SK-N-SH treated with all-trans-retinoic acid at 6 μM for 48 hours (cell line): Measurements from ENCODE around the gene AKT1S1.

ENCODE experiments used
- CSDC2 ChIP-seq: fragments of 250-450 bp; sonication (Bioruptor Pico); IDR thresholded peaks from 2 replicates; pipeline ENCODE4 v1.5.0; 2020; ENCODE audit warnings: mild to moderate bottlenecking, moderate library complexity
- ESRRG ChIP-seq: fragments of 250-450 bp; sonication (Bioruptor Pico); IDR thresholded peaks from 2 replicates; pipeline ENCODE4 v1.6.1; 2021; ENCODE audit warnings: mild to moderate bottlenecking
- RARB ChIP-seq: fragments of 250-450 bp; sonication (Bioruptor Pico); IDR thresholded peaks from 2 replicates; pipeline ENCODE4 v1.8.0; 2021; ENCODE audit warnings: mild to moderate bottlenecking, moderate library complexity
- SNAI2 ChIP-seq: fragments of 250-450 bp; sonication (Bioruptor Pico); IDR thresholded peaks from 2 replicates; pipeline ENCODE4 v1.5.0; 2020; ENCODE audit warnings: mild to moderate bottlenecking, moderate library complexity
- TCF4 ChIP-seq: fragments of 250-450 bp; sonication (Bioruptor Pico); IDR thresholded peaks from 2 replicates; pipeline ENCODE4 v1.8.0; 2021; ENCODE audit warnings: mild to moderate bottlenecking, moderate library complexity, borderline replicate concordance
- TOX ChIP-seq: fragments of 250-450 bp; sonication (Bioruptor Pico); IDR thresholded peaks from 2 replicates; pipeline ENCODE4 v1.8.0; 2021; ENCODE audit warnings: mild to moderate bottlenecking, moderate library complexity, borderline replicate concordance
- ZFP3 ChIP-seq: fragments of 250-450 bp; sonication (Bioruptor Pico); IDR thresholded peaks from 2 replicates; pipeline ENCODE4 v1.5.0; 2020; ENCODE audit warnings: mild to moderate bottlenecking, moderate library complexity
- ZFP30 ChIP-seq: fragments of 450-650 bp; formaldehyde crosslinking; IDR thresholded peaks from 2 replicates; pipeline ENCODE4 v1.5.0; 2022; ENCODE audit warnings: mild to moderate bottlenecking, moderate library complexity
- ZNF8 ChIP-seq: fragments of 450-650 bp; formaldehyde crosslinking; IDR thresholded peaks from 2 replicates; pipeline ENCODE4 v1.5.0; 2020; ENCODE audit warnings: mild to moderate bottlenecking, moderate library complexity
- TF ChIP-seq, protein P1 (sequence below): fragments of 250-450 bp; sonication (Bioruptor Pico); IDR thresholded peaks from 2 replicates; pipeline ENCODE4 v1.8.0; 2020; ENCODE audit warnings: mild to moderate bottlenecking, moderate library complexity, borderline replicate concordance

DNA sequence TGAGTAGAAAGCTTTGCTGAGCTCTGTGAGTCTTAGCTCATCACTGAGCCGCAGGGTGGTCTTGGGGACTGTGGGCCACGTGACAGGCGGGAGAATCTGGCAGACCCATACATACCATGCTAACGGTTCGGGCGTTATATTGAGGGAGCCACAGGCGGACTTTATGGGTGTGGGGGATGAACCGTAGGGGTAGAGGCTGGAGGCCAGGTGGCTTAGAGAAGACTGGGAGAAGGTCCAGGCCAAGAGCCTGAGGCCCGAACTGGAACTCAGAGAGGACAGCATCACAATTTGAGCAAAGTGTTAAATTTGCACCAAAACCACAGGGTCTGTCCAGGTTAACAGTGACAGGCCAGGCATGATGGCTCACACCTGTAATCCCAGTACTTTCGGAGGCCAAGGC is 36.6 kb upstream of the AKT1S1 start:
- no peak for TF ChIP-seq ZNF8
- TF ChIP-seq, protein P1, sequence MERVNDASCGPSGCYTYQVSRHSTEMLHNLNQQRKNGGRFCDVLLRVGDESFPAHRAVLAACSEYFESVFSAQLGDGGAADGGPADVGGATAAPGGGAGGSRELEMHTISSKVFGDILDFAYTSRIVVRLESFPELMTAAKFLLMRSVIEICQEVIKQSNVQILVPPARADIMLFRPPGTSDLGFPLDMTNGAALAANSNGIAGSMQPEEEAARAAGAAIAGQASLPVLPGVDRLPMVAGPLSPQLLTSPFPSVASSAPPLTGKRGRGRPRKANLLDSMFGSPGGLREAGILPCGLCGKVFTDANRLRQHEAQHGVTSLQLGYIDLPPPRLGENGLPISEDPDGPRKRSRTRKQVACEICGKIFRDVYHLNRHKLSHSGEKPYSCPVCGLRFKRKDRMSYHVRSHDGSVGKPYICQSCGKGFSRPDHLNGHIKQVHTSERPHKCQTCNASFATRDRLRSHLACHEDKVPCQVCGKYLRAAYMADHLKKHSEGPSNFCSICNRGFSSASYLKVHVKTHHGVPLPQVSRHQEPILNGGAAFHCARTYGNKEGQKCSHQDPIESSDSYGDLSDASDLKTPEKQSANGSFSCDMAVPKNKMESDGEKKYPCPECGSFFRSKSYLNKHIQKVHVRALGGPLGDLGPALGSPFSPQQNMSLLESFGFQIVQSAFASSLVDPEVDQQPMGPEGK (CRISPR knock-in tag), result no peak
- no peak for TF ChIP-seq RARB
- no peak for TF ChIP-seq ZFP30 (CRISPR knock-in tag)
- TF ChIP-seq ESRRG (CRISPR knock-in tag), result no peak
- TF ChIP-seq SNAI2, result no peak
- TF ChIP-seq TOX (CRISPR knock-in tag), result no peak
- TF ChIP-seq TCF4 (CRISPR knock-in tag), result no peak
- no peak for TF ChIP-seq CSDC2
- TF ChIP-seq ZFP3 (CRISPR knock-in tag), result no peak
